Stomach (tissue), 9 donors: ENCODE measurements around the gene GULP1. TPM values are rescaled to one million over a fixed set of nuclear protein-coding genes. Genes with fewer than 3 reads are reported as not detected.

Experiments used
- DNase-seq, 2 donors: peaks; one replicate each; pipeline versions ENCODE4 v3.0.0 to v3.0.0-alpha.2; 2013 to 2019
- H3K27ac ChIP-seq, 5 donors: fragments of 200-600 bp in 4 of 5; sonication (generic) in 4 of 5; one replicate each; pipeline ENCODE4 v1.5.1; 2013 to 2019; ENCODE audit warnings: mild to moderate bottlenecking in 1 of 5, moderate library complexity in 1 of 5
- H3K27me3 ChIP-seq, 3 donors: fragments of 200-600 bp; sonication (generic); one replicate each; pipeline ENCODE4 v1.5.1; 2017 to 2019; ENCODE audit warnings: mixed run types in 1 of 3
- H3K36me3 ChIP-seq, 4 donors: fragments of 200-600 bp; sonication (generic); 1 replicate in 3 of 4; 2 replicates in 1 of 4; pipeline ENCODE4 v1.5.1; 2016 to 2019
- H3K4me1 ChIP-seq, 4 donors: fragments of 200-600 bp; sonication (generic); one replicate each; pipeline ENCODE4 v1.5.1; 2016 to 2019
- H3K4me3 ChIP-seq, 4 donors: fragments of 200-600 bp; sonication (generic) in 3 of 4; one replicate each; pipeline ENCODE4 v1.5.1; 2016 to 2019; ENCODE audit warnings: mild to moderate bottlenecking in 1 of 4
- H3K9me3 ChIP-seq, 4 donors: fragments of 200-600 bp; sonication (generic); one replicate each; pipeline ENCODE4 v1.5.1; 2016 to 2019
- EP300 ChIP-seq: sonication (generic); formaldehyde crosslinking; IDR thresholded peaks from one replicate; pipeline ENCODE4 v1.6.1; 2017; ENCODE audit warnings: antibody characterized with exemption
- POLR2A ChIP-seq, 4 donors: fragments of 450-650 bp; IDR thresholded peaks; one replicate each; pipeline ENCODE4 v1.6.1; 2016; ENCODE audit warnings: antibody characterized with exemption in 4 of 4, control low read depth in 2 of 4, mild to moderate bottlenecking in 1 of 4, moderate library complexity in 1 of 4
- POLR2AphosphoS5 ChIP-seq, 3 donors: sonication (generic); formaldehyde crosslinking; IDR thresholded peaks; one replicate each; pipeline ENCODE4 v1.6.1; 2016; ENCODE audit warnings: antibody characterized with exemption in 3 of 3
- WGBS, 5 donors: extraction: QIAGEN DNeasy Blood & Tissue Kit in 3 of 5; methylation state at CpG; one replicate each; pipeline versions ENCODE4 v1.1.5 to v1.1.7; 2013 to 2018; 5-methylcytosine and 5-hydroxymethylcytosine counted together
- intact Hi-C: fragments of 100-400 bp; cut with DNase I; formaldehyde crosslinking; loops from one replicate; pipeline ENCODE4 v1.15.1; 2023; ENCODE audit warnings: low total_unique reads
- polyA plus RNA-seq, 3 donors: library from polyadenylated mRNA; stranded (reverse); fragments of 200-250 nt; gene quantifications; one replicate each; pipeline ENCODE4 v1.2.3, GENCODE V29; 2013
- total RNA-seq, 5 donors: library from RNA; depleted of rRNA; stranded (reverse); fragments of >200 nt; gene quantifications; one replicate each; pipeline versions ENCODE4 v1.1.0 to v1.2.3, GENCODE V29; 2014 to 2016
- TF ChIP-seq, protein P1 (sequence below), 7 experiments: fragments of 450-650 bp in 4 of 7; fragments of 200-600 bp in 3 of 7; sonication (generic) in 3 of 7; IDR thresholded peaks; one replicate each; pipeline ENCODE4 v1.5.1; 2016 to 2019; ENCODE audit warnings: antibody characterized with exemption in 7 of 7, control low read depth in 2 of 7, mild to moderate bottlenecking in 1 of 7
- donor health status: healthy with polysubstance abuse.
- donor health status: Bipolar disorder and iron deficiency.
- donor health status: healthy.

Gene GULP1
- total and polyA plus RNA-seq, 8 donors: 4.9 to 179 (median 32.8) TPM

DNA sequence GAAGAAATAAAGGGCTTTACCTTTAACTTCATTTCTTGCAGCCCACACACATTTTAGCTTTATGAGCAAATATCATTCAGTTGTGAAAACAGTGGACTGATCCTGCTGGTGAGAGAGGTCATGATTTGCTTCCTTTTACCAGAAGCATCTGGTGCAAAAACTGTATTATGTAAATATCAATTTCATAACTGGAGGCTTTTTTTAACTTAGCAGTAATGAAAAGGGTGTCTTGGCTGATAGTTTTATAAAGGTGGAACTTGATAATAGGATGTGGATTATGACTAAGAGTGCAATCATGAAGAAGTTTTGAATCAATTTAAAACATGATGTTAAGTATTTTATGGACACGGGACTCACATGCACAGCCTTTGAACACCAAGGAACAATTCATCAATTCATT, 304.4 kb downstream of the GULP1 start:
- 83 to 93% (median 86%) methylated on average over 1 of the region's 1 CpG for WGBS, 5 donors
- Histone ChIP-seq H3K9me3 (no peaks in the 10 kb centered on the region), H3K4me3 (no peak overlapping the region), H3K4me1 (peaks cover 0 to 14% (median 6%) of the 10 kb centered on the region in 4 donors), H3K27ac (no peak overlapping the region), H3K27me3 (no peaks in the 10 kb centered on the region), H3K36me3 (peaks cover 0 to 17% (median 0%) of the 10 kb centered on the region in 4 donors)
- TF ChIP-seq POLR2A (IDR thresholded peaks at IDR 0.05) (no peak), POLR2AphosphoS5 (IDR thresholded peaks at IDR 0.05) (no peak), EP300 (no peak)
- TF ChIP-seq, protein P1, sequence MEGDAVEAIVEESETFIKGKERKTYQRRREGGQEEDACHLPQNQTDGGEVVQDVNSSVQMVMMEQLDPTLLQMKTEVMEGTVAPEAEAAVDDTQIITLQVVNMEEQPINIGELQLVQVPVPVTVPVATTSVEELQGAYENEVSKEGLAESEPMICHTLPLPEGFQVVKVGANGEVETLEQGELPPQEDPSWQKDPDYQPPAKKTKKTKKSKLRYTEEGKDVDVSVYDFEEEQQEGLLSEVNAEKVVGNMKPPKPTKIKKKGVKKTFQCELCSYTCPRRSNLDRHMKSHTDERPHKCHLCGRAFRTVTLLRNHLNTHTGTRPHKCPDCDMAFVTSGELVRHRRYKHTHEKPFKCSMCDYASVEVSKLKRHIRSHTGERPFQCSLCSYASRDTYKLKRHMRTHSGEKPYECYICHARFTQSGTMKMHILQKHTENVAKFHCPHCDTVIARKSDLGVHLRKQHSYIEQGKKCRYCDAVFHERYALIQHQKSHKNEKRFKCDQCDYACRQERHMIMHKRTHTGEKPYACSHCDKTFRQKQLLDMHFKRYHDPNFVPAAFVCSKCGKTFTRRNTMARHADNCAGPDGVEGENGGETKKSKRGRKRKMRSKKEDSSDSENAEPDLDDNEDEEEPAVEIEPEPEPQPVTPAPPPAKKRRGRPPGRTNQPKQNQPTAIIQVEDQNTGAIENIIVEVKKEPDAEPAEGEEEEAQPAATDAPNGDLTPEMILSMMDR (IDR thresholded peaks at IDR 0.05): no peak
- DNase-seq: peak in 1 of 2 donors; percentile 9
- intact Hi-C loops: no loop called here

DNA sequence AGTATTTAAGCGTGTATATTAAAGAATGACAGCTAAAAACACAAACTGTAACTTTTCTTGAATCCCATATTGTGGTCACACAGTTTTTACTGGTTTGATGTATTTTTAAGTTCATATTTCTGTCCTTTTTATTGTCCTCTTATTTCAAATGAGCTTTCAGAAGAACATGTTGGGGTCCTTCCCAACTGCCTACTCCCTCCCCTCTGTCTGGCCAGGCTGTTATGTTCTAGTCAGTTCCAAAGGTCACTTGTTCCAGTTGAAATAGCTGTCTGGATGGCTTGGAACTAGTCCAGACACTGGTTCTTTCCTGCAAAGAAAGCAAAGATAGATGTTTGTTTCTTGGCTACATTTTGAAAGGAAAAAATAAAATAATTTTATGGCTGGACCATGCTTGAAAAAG, 306.9 kb downstream of the GULP1 start:
- Histone ChIP-seq H3K36me3 (peaks cover 0 to 9% (median 0%) of the 10 kb centered on the region in 4 donors), H3K27ac (peak overlapping the region in 1 of 5 donors; percentile 2), H3K4me1 (peaks cover 0 to 14% (median 6%) of the 10 kb centered on the region in 4 donors), H3K4me3 (no peak overlapping the region), H3K9me3 (no peaks in the 10 kb centered on the region), H3K27me3 (no peaks in the 10 kb centered on the region)
- WGBS, 5 donors: 77 to 95% (median 85%) methylated on average over 1 of the region's 1 CpG
- peak in 1 of 2 donors; percentile 71 for DNase-seq
- TF ChIP-seq POLR2A (IDR thresholded peaks at IDR 0.05) (no peak), EP300 (no peak), POLR2AphosphoS5 (IDR thresholded peaks at IDR 0.05) (peak in 1 of 3 donors; percentile 7)
- TF ChIP-seq, protein P1 (IDR thresholded peaks at IDR 0.05): no peak
- intact Hi-C loops: no loop called here

GRCh38 chr2:188599140-188599539, 307.5 kb downstream of the GULP1 start:
- intact Hi-C loops: no loop called here
- Histone ChIP-seq H3K27ac (peak overlapping the region in 1 of 5 donors; percentile 7), H3K4me3 (no peak overlapping the region), H3K36me3 (peaks cover 0 to 3% (median 0%) of the 10 kb centered on the region in 4 donors), H3K27me3 (no peaks in the 10 kb centered on the region), H3K9me3 (no peaks in the 10 kb centered on the region), H3K4me1 (peaks cover 0 to 14% (median 6%) of the 10 kb centered on the region in 4 donors)
- DNase-seq: peak in 1 of 2 donors; percentile 8
- WGBS, 5 donors: 49 to 62% (median 59%) methylated on average over 2 of the region's 2 CpGs
- TF ChIP-seq, protein P1 (IDR thresholded peaks at IDR 0.05): no peak
- TF ChIP-seq POLR2AphosphoS5 (IDR thresholded peaks at IDR 0.05) (no peak), EP300 (no peak), POLR2A (IDR thresholded peaks at IDR 0.05) (no peak)

- no peak overlapping the region for H3K4me3 ChIP-seq
- H3K36me3 ChIP-seq: no peaks in the 10 kb centered on the region
- 71 to 89% (median 84%) methylated on average over 5 of the region's 5 CpGs for WGBS, 5 donors
- H3K4me1 ChIP-seq: peaks cover 0 to 14% (median 6%) of the 10 kb centered on the region in 4 donors
- TF ChIP-seq POLR2AphosphoS5 (IDR thresholded peaks at IDR 0.05): no peak
- H3K9me3 ChIP-seq: no peaks in the 10 kb centered on the region
- H3K27ac ChIP-seq: no peak overlapping the region
- no peak for DNase-seq
- intact Hi-C loops: no loop called here
- no peaks in the 10 kb centered on the region for H3K27me3 ChIP-seq
These were observed 309.0 kb downstream of the GULP1 start for GRCh38 chr2:188600536-188601210.

- Histone ChIP-seq H3K27me3 (no peaks in the 10 kb centered on the region), H3K9me3 (peaks cover 0 to 3% (median 0%) of the 10 kb centered on the region in 4 donors), H3K4me1 (peaks cover 0 to 14% (median 6%) of the 10 kb centered on the region in 4 donors), H3K4me3 (no peak overlapping the region), H3K27ac (no peak overlapping the region), H3K36me3 (no peaks in the 10 kb centered on the region)
- WGBS, 5 donors: 65 to 91% (median 78%) methylated on average over 2 of the region's 2 CpGs
- intact Hi-C loops: no loop called here
- no peak for TF ChIP-seq EP300
- no peak for TF ChIP-seq POLR2A (IDR thresholded peaks at IDR 0.05)
- TF ChIP-seq, protein P1 (IDR thresholded peaks at IDR 0.05): no peak
- TF ChIP-seq POLR2AphosphoS5 (IDR thresholded peaks at IDR 0.05): no peak
- DNase-seq: no peak
These were observed 309.7 kb downstream of the GULP1 start for GRCh38 chr2:188601391-188601790.
